ENCODE measurements around the gene REEP6. TPM values are rescaled to one million over a fixed set of nuclear protein-coding genes. Genes with fewer than 3 reads are reported as not detected.
A peak's percentile ranks its signal among the peaks of the same experiment; 100 is the strongest.

Gene REEP6
- total and polyA plus RNA-seq, 2 donors (not counting 1 experiment from before 2014, with no cell fraction given), result 0.47 to 0.99 TPM

- DNase-seq (ENCODE audit: low read depth in 2 of 2), result no peak
- peaks cover 2% of the 10 kb centered on the region for H3K4me1 ChIP-seq (ENCODE audit: control insufficient read depth, extremely low read depth, insufficient read depth, low read length)
- H3K79me2 ChIP-seq (ENCODE audit: control insufficient read depth, insufficient read depth, low read length), result no peaks in the 10 kb centered on the region
- H3K4me2 ChIP-seq (ENCODE audit: extremely low read depth, insufficient read depth, low read length), result no peak overlapping the region
- no peak overlapping the region for H2AFZ ChIP-seq (ENCODE audit: low read length)
- peaks cover 9% of the 10 kb centered on the region for H3K27me3 ChIP-seq (ENCODE audit: control insufficient read depth, insufficient read depth, low read length)
- no peak for TF ChIP-seq EZH2 (IDR thresholded peaks at IDR 0.05; ENCODE audit: low read length, missing control alignments)
- no peak for TF ChIP-seq CTCF (conservative IDR thresholded peaks at IDR 0.05 in 1 of 2, IDR thresholded peaks at IDR 0.05 in 1 of 2; ENCODE audit: low read depth in 1 of 2, low read length in 2 of 2)
- H3K4me3 ChIP-seq (replicated peaks in 1 of 4; ENCODE audit: control extremely low read depth in 1 of 4, insufficient read depth in 1 of 4, low read depth in 3 of 4, low read length in 4 of 4), result no peak overlapping the region
- no peaks in the 10 kb centered on the region for H4K20me1 ChIP-seq (ENCODE audit: control insufficient read depth, extremely low read depth, insufficient read depth, low read length)
- H3K9me3 ChIP-seq (ENCODE audit: control insufficient read depth, insufficient read depth, low read depth, low read length), result no peaks in the 10 kb centered on the region
- no peaks in the 10 kb centered on the region for H3K36me3 ChIP-seq (ENCODE audit: control insufficient read depth, insufficient read depth, low read length)
- no peak overlapping the region for H3K9ac ChIP-seq (ENCODE audit: insufficient read depth, low read length)
- no peak overlapping the region for H3K27ac ChIP-seq (ENCODE audit: insufficient read depth, low read length)
These were observed 14.0 kb downstream of the REEP6 start for GRCh38 chr19:1505012-1505411.

GRCh38 chr19:1505991-1506881 lies 15.3 kb downstream of the REEP6 start:
- no peaks in the 10 kb centered on the region for H3K36me3 ChIP-seq (ENCODE audit: control insufficient read depth, insufficient read depth, low read length)
- H2AFZ ChIP-seq (ENCODE audit: low read length), result no peak overlapping the region
- H3K27ac ChIP-seq (ENCODE audit: insufficient read depth, low read length), result no peak overlapping the region
- no peaks in the 10 kb centered on the region for H3K9me3 ChIP-seq (ENCODE audit: control insufficient read depth, insufficient read depth, low read depth, low read length)
- peaks cover 9% of the 10 kb centered on the region for H3K27me3 ChIP-seq (ENCODE audit: control insufficient read depth, insufficient read depth, low read length)
- DNase-seq (ENCODE audit: low read depth in 2 of 2), result no peak
- no peak overlapping the region for H3K4me3 ChIP-seq (replicated peaks in 1 of 4; ENCODE audit: control extremely low read depth in 1 of 4, insufficient read depth in 1 of 4, low read depth in 3 of 4, low read length in 4 of 4)
- H3K9ac ChIP-seq (ENCODE audit: insufficient read depth, low read length), result no peak overlapping the region
- TF ChIP-seq EZH2 (IDR thresholded peaks at IDR 0.05; ENCODE audit: low read length, missing control alignments), result no peak
- no peak for TF ChIP-seq CTCF (conservative IDR thresholded peaks at IDR 0.05 in 1 of 2, IDR thresholded peaks at IDR 0.05 in 1 of 2; ENCODE audit: low read depth in 1 of 2, low read length in 2 of 2)
- no peaks in the 10 kb centered on the region for H4K20me1 ChIP-seq (ENCODE audit: control insufficient read depth, extremely low read depth, insufficient read depth, low read length)
- no peaks in the 10 kb centered on the region for H3K79me2 ChIP-seq (ENCODE audit: control insufficient read depth, insufficient read depth, low read length)
- no peak overlapping the region for H3K4me2 ChIP-seq (ENCODE audit: extremely low read depth, insufficient read depth, low read length)
- peaks cover 2% of the 10 kb centered on the region for H3K4me1 ChIP-seq (ENCODE audit: control insufficient read depth, extremely low read depth, insufficient read depth, low read length)

GRCh38 chr19:1507192-1507660 lies 16.2 kb downstream of the REEP6 start:
- DNase-seq (ENCODE audit: low read depth in 2 of 2), result no peak
- no peaks in the 10 kb centered on the region for H4K20me1 ChIP-seq (ENCODE audit: control insufficient read depth, extremely low read depth, insufficient read depth, low read length)
- peak overlapping the region in 2 of 4 experiments; percentile 15 to 30 for H3K4me3 ChIP-seq (replicated peaks in 1 of 4; ENCODE audit: control extremely low read depth in 1 of 4, insufficient read depth in 1 of 4, low read depth in 3 of 4, low read length in 4 of 4)
- H3K27ac ChIP-seq (ENCODE audit: insufficient read depth, low read length), result peak overlapping the region; percentile 82
- no peak overlapping the region for H2AFZ ChIP-seq (ENCODE audit: low read length)
- peaks cover 2% of the 10 kb centered on the region for H3K4me1 ChIP-seq (ENCODE audit: control insufficient read depth, extremely low read depth, insufficient read depth, low read length)
- H3K36me3 ChIP-seq (ENCODE audit: control insufficient read depth, insufficient read depth, low read length), result no peaks in the 10 kb centered on the region
- H3K79me2 ChIP-seq (ENCODE audit: control insufficient read depth, insufficient read depth, low read length), result no peaks in the 10 kb centered on the region
- peaks cover 9% of the 10 kb centered on the region for H3K27me3 ChIP-seq (ENCODE audit: control insufficient read depth, insufficient read depth, low read length)
- no peak overlapping the region for H3K9ac ChIP-seq (ENCODE audit: insufficient read depth, low read length)
- TF ChIP-seq CTCF (conservative IDR thresholded peaks at IDR 0.05 in 1 of 2, IDR thresholded peaks at IDR 0.05 in 1 of 2; ENCODE audit: low read depth in 1 of 2, low read length in 2 of 2) (no peak), EZH2 (IDR thresholded peaks at IDR 0.05; ENCODE audit: low read length, missing control alignments) (no peak)
- no peaks in the 10 kb centered on the region for H3K9me3 ChIP-seq (ENCODE audit: control insufficient read depth, insufficient read depth, low read depth, low read length)
- no peak overlapping the region for H3K4me2 ChIP-seq (ENCODE audit: extremely low read depth, insufficient read depth, low read length)
